Upper lobe of left lung (tissue), 6 donors: ENCODE measurements around the gene ETFRF1. TPM values are rescaled to one million over a fixed set of nuclear protein-coding genes. Genes with fewer than 3 reads are reported as not detected.

Experiments
- ATAC-seq, 2 donors: fragments of 200-7000 bp; cut with Tn5 transposase; one replicate each; pipeline ENCODE4 v1.9.1; 2022; ENCODE audit warnings: mild to moderate bottlenecking in 2 of 2, moderate library complexity in 2 of 2; ENCODE audit not compliant: low FRiP score in 2 of 2
- DNase-seq, 2 donors: peaks; one replicate each; pipeline ENCODE4 v3.0.0-alpha.2; 2019 to 2020
- H3K27ac ChIP-seq, 4 donors: fragments of 200-600 bp; sonication (generic); one replicate each; pipeline ENCODE4 v1.5.1; 2016 to 2019
- H3K27me3 ChIP-seq, 4 donors: fragments of 200-600 bp; sonication (generic); one replicate each; pipeline ENCODE4 v1.5.1; 2017 to 2019
- H3K36me3 ChIP-seq, 4 donors: fragments of 200-600 bp; sonication (generic); one replicate each; pipeline ENCODE4 v1.5.1; 2016 to 2019
- H3K4me1 ChIP-seq, 4 donors: fragments of 200-600 bp; sonication (generic); one replicate each; pipeline ENCODE4 v1.5.1; 2018 to 2019
- H3K4me3 ChIP-seq, 4 donors: fragments of 200-600 bp; sonication (generic); one replicate each; pipeline ENCODE4 v1.5.1; 2017 to 2019; ENCODE audit warnings: mild to moderate bottlenecking in 2 of 4, moderate library complexity in 1 of 4
- H3K9me3 ChIP-seq, 4 donors: fragments of 200-600 bp; sonication (generic); one replicate each; pipeline ENCODE4 v1.5.1; 2018 to 2019
- CTCF ChIP-seq, 6 experiments: fragments of 450-650 bp in 4 of 6; fragments of 200-600 bp in 2 of 6; sonication (generic) in 2 of 6; IDR thresholded peaks; one replicate each; pipeline ENCODE4 v1.5.1; 2016 to 2019; ENCODE audit warnings: antibody characterized with exemption in 6 of 6
- EP300 ChIP-seq, 4 donors: sonication (generic); formaldehyde crosslinking; IDR thresholded peaks; one replicate each; pipeline ENCODE4 v1.5.1; 2017; ENCODE audit warnings: antibody characterized with exemption in 4 of 4, control low read depth in 2 of 4
- POLR2A ChIP-seq, 4 donors: fragments of 450-650 bp; IDR thresholded peaks; one replicate each; pipeline ENCODE4 v1.5.1; 2016 to 2017; ENCODE audit warnings: antibody characterized with exemption in 4 of 4, mild to moderate bottlenecking in 2 of 4
- POLR2AphosphoS5 ChIP-seq, 2 donors: sonication (generic); formaldehyde crosslinking; IDR thresholded peaks; one replicate each; pipeline ENCODE4 v1.5.1; 2017; ENCODE audit warnings: antibody characterized with exemption in 2 of 2
- WGBS, 2 donors: methylation state at CpG; one replicate each; pipeline ENCODE4 v1.1.5; 2017 to 2018; 5-methylcytosine and 5-hydroxymethylcytosine counted together
- total RNA-seq, 6 donors: library from RNA; depleted of rRNA in 4 of 6; stranded (reverse); fragments of >200 nt in 4 of 6; gene quantifications; one replicate each; pipeline versions ENCODE4 v1.1.0 to v1.2.1, GENCODE V29; 2016 to 2021
- donor health status: DM: no; HTN: no; CAD: no; lungs with moderate emphysema.
- donor health status: DM: no; HTN: yes; CAD: no; lungs with severe emphysema.

Gene ETFRF1
- total RNA-seq, 6 donors from 2014 or later, result 5.2 to 48.4 (median 20.5) TPM

GRCh38 chr12:25156061-25156460, 39.0 kb upstream of the ETFRF1 start:
- no peak for DNase-seq
- H3K36me3 ChIP-seq, result no peaks in the 10 kb centered on the region
- H3K4me1 ChIP-seq, result peaks cover 0 to 6% (median 2%) of the 10 kb centered on the region in 4 donors
- ATAC-seq, result no peak
- 87 to 88% methylated on average over 4 of the region's 4 CpGs for WGBS, 2 donors
- H3K9me3 ChIP-seq, result no peaks in the 10 kb centered on the region
- H3K27ac ChIP-seq, result no peak overlapping the region
- no peaks in the 10 kb centered on the region for H3K27me3 ChIP-seq
- H3K4me3 ChIP-seq, result no peak overlapping the region
- TF ChIP-seq POLR2A (IDR thresholded peaks at IDR 0.05), result no peak
- TF ChIP-seq POLR2AphosphoS5 (IDR thresholded peaks at IDR 0.05), result no peak
- no peak for TF ChIP-seq EP300 (IDR thresholded peaks at IDR 0.05)
- TF ChIP-seq CTCF (IDR thresholded peaks at IDR 0.05), result no peak

GRCh38 chr12:25162866-25163265, 32.2 kb upstream of the ETFRF1 start:
- no peak overlapping the region for H3K27ac ChIP-seq
- H3K9me3 ChIP-seq, result no peaks in the 10 kb centered on the region
- no peaks in the 10 kb centered on the region for H3K4me1 ChIP-seq
- no peak for ATAC-seq
- TF ChIP-seq POLR2A (IDR thresholded peaks at IDR 0.05) (no peak), POLR2AphosphoS5 (IDR thresholded peaks at IDR 0.05) (no peak), EP300 (IDR thresholded peaks at IDR 0.05) (no peak), CTCF (IDR thresholded peaks at IDR 0.05) (no peak)
- no peak for DNase-seq
- 89 to 92% methylated on average over 6 of the region's 6 CpGs for WGBS, 2 donors
- H3K27me3 ChIP-seq, result no peaks in the 10 kb centered on the region
- H3K4me3 ChIP-seq, result no peak overlapping the region
- no peaks in the 10 kb centered on the region for H3K36me3 ChIP-seq

GRCh38 chr12:25182765-25183164, 12.3 kb upstream of the ETFRF1 start:
- ATAC-seq (no peak), DNase-seq (no peak)
- H3K4me3 ChIP-seq, result no peak overlapping the region
- no peaks in the 10 kb centered on the region for H3K36me3 ChIP-seq
- peaks cover 0 to 3% (median 0%) of the 10 kb centered on the region in 4 donors for H3K9me3 ChIP-seq
- no peaks in the 10 kb centered on the region for H3K27me3 ChIP-seq
- no peak overlapping the region for H3K27ac ChIP-seq
- 76% methylated on average over 3 of the region's 3 CpGs for WGBS, 2 donors
- no peaks in the 10 kb centered on the region for H3K4me1 ChIP-seq
- no peak for TF ChIP-seq POLR2AphosphoS5 (IDR thresholded peaks at IDR 0.05)
- TF ChIP-seq CTCF (IDR thresholded peaks at IDR 0.05), result no peak
- no peak for TF ChIP-seq POLR2A (IDR thresholded peaks at IDR 0.05)
- no peak for TF ChIP-seq EP300 (IDR thresholded peaks at IDR 0.05)

GRCh38 chr12:25184132-25184531, 10.9 kb upstream of the ETFRF1 start:
- WGBS, 2 donors, result 58 to 80% methylated on average over 2 of the region's 2 CpGs
- DNase-seq (no peak), ATAC-seq (no peak)
- Histone ChIP-seq H3K36me3 (no peaks in the 10 kb centered on the region), H3K27me3 (no peaks in the 10 kb centered on the region), H3K27ac (no peak overlapping the region), H3K4me1 (no peaks in the 10 kb centered on the region), H3K4me3 (no peak overlapping the region), H3K9me3 (peaks cover 0 to 3% (median 0%) of the 10 kb centered on the region in 4 donors)
- no peak for TF ChIP-seq CTCF (IDR thresholded peaks at IDR 0.05)
- no peak for TF ChIP-seq POLR2A (IDR thresholded peaks at IDR 0.05)
- no peak for TF ChIP-seq EP300 (IDR thresholded peaks at IDR 0.05)
- no peak for TF ChIP-seq POLR2AphosphoS5 (IDR thresholded peaks at IDR 0.05)

- H3K9me3 ChIP-seq, result no peaks in the 10 kb centered on the region
- no peak for ATAC-seq
- H3K27ac ChIP-seq, result no peak overlapping the region
- H3K4me3 ChIP-seq, result no peak overlapping the region
- H3K27me3 ChIP-seq, result no peaks in the 10 kb centered on the region
- no peak for DNase-seq
- WGBS, 2 donors, result 89 to 94% methylated on average over 4 of the region's 4 CpGs
- no peaks in the 10 kb centered on the region for H3K36me3 ChIP-seq
- H3K4me1 ChIP-seq, result no peaks in the 10 kb centered on the region
- TF ChIP-seq EP300 (IDR thresholded peaks at IDR 0.05), result no peak
- no peak for TF ChIP-seq POLR2AphosphoS5 (IDR thresholded peaks at IDR 0.05)
- no peak for TF ChIP-seq POLR2A (IDR thresholded peaks at IDR 0.05)
- TF ChIP-seq CTCF (IDR thresholded peaks at IDR 0.05), result no peak
Observed at GRCh38 chr12:25186038-25186787, 8.8 kb upstream of the ETFRF1 start.
